Measurements from ENCODE around the gene MEF2C. TPM values are rescaled to one million over a fixed set of nuclear protein-coding genes. Genes with fewer than 3 reads are reported as not detected.

The MEF2C gene
- polyA plus RNA-seq, 1 donor: 934 TPM

- DNase-seq (ENCODE audit: low read depth): no peak
Observed at GRCh38 chr5:88675168-88675707, 207.7 kb downstream of the MEF2C start.

DNA sequence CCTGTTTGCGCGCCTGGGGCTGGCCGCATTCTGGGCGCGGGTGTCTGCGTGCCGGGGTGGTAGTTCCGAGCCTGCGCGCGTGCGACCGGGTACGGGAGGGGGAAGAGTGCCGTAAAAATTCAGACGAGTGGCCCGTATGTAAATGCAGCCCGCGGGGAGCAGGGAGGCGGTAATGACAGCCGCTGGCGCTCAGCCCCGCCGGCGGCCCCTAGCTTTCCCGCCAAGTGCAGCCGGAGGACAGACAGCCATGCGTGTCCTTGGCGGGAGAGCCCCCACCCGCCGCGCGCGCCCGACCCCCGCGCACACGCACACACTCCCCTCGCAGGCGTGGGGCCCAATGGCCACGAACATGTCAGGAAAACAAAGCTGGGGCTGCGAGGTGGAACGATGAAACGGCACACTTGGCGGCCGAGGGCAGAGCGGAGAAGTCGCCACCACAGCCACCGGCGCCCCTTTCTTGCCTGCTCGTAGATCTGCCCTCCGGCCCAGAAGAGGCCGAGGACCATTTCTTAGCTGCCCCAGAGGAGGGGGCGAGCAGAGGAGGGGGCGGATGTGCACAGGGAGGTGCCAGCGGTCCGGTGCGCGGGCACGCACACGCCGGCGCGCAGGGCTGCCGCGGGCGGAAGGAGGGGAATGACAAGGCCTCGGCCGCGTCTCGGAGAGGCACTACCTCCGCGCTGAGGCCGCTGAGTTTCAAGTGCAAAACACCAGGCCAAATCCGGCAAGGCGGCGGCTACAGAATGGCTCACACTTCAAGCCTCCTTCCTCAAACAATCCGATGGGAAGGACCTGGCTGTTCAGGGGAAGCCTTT is 208.4 kb downstream of the MEF2C start:
- DNase-seq (ENCODE audit: low read depth): no peak

DNA sequence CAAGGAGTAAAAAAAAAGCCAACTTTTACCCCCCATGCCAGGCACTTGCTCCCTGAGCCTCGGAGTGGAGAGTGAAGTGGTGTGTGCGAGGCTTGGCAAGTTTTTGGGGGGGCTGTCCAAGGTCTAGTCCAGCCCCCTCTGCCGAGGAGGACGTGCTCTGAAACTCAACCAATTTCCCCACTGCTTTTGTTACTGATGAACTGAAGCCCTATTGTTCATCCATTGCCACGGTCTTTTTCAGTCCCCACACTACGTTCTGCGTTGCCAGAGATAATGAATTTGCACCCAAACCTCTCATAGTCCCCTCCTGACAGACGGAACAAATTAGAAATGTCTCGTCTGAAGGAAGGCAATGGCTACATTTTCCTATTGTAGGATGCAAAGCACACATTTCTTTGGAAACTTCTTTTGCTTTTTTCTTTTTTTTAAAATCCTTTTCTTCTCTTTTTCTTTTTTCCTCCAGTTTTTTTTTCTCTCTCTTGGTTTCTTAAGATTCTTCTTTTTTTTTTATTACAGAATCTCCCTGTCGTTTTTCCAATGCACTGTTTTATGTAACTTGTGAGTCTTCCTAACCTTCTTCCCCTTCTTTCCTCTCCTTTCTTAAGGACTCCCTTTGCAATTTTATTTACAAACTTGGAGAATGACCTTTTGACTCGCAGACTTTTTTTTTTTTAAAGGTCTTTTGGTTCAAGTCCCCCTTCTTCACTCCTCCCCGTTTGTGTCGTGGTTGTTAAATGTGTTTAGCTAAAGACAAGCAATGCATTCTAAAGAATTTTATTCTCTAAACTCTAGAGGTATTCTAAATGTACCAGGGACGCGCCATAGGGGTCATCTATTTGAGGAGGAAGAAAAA is 209.5 kb downstream of the MEF2C start:
- no peak for DNase-seq (ENCODE audit: low read depth)

DNA sequence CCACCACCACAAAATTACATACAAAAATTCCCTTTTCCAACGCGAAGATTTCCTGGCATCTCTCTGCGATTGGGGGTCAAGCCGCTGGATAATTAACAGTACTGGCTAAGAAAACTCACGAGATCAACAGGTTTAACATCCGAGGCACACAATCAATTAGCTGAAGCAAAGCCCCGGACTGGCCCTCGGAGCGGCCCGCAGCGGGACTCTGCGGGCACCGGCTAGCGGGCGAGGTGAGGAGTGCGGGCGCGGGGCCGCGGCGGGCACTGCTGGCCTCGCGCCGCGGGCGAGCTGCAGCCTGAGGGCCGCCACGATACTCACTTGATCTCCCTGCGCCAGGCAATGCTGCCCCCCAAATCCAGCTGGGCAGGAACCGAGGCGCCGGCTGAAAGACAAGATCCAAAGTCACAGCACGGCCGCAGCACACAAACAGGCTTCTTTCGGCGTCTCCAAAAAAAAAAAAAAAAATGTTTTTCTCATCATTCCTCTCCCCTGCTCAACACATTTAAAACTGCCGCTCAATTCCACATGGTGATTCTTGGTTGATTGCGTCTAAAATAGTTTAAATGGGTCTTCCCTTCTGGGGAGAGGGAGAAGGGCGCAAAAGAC is 210.2 kb downstream of the MEF2C start:
- no peak for DNase-seq (ENCODE audit: low read depth)

GRCh38 chr5:88671505-88672499 is 211.2 kb downstream of the MEF2C start:
- DNase-seq (ENCODE audit: low read depth): no peak

GRCh38 chr5:88671106-88671504 is 211.9 kb downstream of the MEF2C start:
- DNase-seq (ENCODE audit: low read depth): no peak

GRCh38 chr5:88670461-88670860 is 212.5 kb downstream of the MEF2C start:
- no peak for DNase-seq (ENCODE audit: low read depth)

GRCh38 chr5:88669371-88670050 is 213.5 kb downstream of the MEF2C start:
- no peak for DNase-seq (ENCODE audit: low read depth)

GRCh38 chr5:88667496-88668201 is 215.3 kb downstream of the MEF2C start:
- DNase-seq (ENCODE audit: low read depth): no peak

Data from forelimb muscle (tissue), 1 donor.